GM18520 (cell line): ENCODE results near the gene PTGFRN.
"Not testable (repeated sequence)": the region's sequence is repeated elsewhere in the genome, so short reads cannot be mapped to it uniquely, and the experiment has no call there.

Experiments used
- ATAC-seq: cut with Tn5 transposase; IDR thresholded peaks from one replicate; pipeline ENCODE4 v1.9.1; 2021; ENCODE audit not compliant: unreplicated experiment

PTGFRN gene

DNA sequence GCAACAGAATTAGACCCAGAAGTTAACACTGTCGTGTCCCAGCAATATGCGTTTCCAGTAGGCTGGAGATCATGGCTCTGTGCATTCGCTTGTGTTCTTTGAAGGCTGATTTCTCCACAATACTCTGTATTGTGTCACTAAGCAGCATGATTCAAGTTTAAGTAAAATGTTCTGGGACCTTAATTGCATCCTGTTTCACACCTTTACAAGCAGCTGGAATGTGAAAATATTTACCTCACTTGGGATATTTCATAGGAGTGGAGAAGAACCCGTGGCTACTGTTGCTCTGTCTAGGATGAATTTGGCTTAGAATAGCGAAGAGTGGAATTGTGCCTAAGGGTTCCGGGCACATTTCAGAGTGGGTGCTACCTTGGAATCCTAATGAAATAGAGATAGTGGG is 6.3 kb downstream of the PTGFRN start:
- ATAC-seq = no peak

DNA sequence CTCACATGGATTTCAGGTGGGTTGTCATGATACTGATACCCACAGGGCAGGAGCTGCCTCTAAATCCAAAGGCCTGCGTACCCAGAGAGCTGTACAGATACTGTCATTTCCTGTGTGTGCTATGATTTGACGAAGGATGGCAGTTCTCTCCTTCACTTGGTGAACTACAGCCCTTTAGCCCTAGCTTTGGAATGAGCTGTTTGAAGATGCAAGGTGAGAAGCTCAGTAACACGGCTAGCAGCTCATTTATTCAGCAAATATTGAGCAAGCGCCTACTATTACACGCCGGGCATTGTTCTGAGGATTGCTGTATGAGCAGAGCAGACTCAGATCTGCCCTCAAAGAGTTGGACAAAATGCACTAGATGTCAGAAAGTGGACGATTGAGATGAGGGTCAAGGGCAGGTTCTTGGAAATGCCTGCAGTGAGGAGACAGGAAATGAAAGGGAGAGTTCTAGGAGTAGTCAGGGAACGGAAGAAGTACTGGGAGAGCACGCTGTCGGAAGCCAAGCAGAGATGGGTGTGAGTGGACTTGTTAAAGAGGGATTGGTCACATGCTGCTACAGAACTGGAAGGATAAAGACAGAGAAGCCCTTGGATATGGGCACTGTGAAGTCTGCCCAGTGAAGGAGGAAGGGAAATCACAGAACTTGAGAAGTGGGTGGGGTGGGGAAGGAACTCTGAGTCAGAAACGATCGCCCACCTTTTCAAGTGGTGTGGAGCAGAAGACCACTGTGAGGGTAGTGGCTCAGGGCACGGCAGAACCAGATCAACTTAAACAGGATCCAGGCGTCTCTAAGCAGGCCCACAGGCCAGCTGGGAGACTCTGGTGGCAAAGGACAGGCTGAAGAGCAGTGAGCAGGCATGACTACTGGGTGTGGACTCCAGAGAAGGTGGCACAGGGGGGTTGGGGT is 7.1 kb downstream of the PTGFRN start:
- no peak for ATAC-seq

DNA sequence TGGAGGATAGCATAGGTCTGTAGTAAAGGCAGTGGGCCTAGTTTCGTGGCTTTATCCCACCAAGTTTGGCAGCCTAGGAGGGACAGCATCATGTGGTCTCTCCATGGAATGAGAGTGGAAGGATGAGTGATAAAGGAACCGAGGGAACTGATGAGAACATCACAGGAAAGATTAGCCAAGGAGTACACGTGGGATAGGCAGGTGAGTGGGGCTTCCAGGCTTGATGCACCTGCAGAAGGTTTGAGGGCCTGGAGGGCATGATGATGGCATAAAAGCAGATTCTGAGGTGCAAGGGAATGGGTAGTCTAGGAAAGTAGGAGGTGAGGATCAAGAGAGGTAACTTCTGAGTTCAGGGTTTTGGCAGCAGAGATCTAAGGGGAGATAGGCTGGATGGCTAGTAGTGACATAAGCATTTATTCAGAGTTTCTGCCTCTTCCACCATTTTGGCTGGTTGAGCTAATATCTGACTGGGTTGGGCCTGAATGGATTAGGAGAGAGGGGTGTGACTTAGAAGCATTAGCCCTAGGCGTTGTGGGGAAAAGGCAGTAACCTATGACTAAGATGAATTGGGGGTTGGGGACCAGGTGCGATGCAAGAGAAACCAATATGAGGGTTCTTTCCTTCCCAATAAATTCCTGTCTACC is 9.1 kb downstream of the PTGFRN start:
- ATAC-seq = no peak

DNA sequence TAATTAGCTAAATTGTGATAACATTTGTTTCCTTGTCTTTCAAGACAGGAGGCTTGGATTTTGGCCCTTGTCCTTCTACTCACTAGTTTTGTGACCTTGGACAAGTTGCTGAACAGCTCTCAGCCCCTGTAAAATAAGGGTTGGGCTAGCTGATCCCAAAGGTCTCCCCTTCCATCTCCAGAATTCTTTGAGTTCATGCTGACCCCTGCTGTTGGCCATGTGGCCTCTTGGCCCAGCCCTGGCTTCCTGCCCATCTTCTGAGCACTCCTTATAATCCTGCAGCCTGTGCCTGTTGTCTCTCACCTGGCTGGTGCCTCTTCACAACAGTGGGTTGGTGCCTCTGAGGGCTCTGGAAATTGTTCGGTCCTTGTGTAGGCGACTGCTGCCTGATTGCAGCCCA is 10.1 kb downstream of the PTGFRN start:
- no peak for ATAC-seq

DNA sequence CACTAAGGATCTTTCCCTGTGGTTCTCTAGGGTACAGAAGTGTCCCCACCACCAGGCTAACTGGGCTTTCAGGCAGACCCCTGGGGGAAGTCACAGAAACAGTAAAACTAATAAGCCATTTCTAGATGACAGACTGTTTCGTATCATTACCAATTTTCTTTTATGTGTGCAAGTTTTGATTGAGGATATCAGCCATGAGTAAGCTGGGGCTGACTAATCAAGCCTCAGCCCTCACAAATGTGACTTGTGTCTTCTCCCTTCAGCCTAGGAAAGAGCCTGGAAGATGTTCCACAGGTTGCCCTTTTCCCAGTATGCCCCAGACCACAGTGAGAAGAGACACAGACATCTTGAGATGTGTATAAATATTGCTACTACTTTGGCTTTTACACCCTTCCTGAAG is 10.5 kb downstream of the PTGFRN start:
- ATAC-seq = no peak

DNA sequence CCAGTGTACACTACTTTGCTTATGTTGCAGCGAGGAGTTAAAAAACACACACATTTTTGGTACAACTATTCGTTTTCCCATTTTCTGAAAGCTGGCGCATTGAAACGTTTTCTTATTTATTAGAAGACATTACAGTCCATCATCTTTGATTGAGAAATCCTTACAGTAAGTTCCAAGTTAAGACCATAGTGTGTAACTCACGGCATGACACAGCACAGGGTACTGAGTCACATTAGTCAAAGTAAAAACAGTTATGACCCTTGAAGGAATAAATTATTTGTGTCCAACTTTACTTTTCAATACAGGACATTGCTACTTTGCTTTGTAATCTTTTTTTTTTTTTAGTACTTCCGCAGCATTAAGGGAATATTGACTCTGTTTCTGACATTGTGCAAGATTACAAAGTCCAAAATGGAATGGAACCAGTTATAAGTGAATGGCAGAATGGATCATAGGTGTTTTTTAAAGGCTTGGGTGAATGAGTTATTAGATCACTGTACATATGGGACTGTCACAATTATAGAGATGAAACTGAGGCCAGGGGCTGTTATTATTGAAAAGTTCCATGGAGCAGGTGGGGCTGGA is 11.7 kb downstream of the PTGFRN start:
- ATAC-seq = no peak

DNA sequence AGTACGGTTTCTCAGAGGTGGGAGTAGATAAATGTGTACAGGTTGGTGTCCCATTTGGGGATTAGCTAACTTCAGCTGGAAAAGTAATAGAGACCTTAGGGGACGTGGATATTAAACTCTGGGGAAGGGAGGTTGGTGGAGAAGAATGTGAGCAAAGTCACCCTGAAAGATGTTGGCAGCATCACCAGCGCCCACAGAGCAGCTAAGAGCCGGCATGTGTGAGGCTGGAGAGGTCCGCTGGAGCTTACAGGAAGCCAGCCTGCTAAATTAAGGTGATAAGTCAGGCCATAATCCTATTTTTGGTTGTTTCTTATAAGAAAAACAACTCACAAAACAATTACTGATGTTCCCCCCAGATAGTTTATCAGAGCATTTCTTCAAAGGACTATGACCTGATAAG is 12.2 kb downstream of the PTGFRN start:
- ATAC-seq = no peak

DNA sequence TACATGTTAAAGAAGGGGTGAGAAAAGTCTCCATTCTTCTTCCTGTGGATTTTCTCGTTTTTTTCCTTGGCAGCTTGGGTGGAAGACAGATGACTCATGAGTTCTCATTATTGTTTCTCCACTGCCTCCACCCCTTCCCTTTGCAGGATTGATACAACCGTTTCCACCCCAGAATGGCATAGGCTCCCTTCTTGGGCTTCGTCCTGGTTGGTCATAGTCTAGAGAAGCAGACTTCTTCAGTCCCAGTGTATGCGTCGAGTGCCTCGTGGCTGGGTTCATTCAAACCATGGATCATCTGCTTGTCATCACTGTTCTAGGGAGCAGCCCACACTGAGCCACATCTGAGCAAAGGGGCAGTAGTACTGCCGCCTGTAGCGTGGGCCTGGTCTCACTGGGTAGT is 13.7 kb downstream of the PTGFRN start:
- ATAC-seq = no peak

DNA sequence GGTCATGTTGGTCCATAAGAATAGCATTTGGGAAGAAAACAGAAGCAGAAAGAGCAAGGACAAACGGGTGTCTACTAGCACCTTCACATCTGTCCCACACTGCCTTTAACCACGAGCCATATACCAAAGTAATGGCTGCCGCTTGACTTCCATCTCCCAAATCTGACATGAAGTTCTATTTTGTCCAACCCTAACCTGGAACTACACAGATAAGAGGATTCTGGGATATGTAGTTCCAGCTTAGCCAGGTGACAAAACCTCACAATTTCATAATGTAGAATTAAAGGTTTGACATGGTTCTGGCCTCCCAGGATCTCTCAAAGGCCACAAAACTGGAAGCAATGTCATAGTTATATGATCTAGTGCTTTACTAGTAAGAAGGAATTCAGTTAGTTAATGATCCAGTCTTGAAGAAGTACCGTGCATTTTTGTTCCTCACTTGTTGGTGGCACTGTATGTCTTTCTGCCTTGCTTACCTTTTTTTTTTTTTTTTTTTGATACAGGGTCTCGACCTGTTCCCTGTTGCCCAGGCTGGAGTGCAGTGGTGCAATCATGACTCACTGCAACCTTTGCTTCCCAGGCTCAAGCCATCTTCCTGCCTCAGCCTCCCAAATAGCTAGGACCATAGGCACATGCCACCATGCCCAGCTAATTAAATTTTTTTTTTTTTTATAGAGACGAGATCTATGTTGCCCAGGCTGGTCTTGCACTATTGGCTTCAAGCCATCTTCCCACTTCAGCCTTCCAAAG is 17.5 kb downstream of the PTGFRN start:
- no peak for ATAC-seq

DNA sequence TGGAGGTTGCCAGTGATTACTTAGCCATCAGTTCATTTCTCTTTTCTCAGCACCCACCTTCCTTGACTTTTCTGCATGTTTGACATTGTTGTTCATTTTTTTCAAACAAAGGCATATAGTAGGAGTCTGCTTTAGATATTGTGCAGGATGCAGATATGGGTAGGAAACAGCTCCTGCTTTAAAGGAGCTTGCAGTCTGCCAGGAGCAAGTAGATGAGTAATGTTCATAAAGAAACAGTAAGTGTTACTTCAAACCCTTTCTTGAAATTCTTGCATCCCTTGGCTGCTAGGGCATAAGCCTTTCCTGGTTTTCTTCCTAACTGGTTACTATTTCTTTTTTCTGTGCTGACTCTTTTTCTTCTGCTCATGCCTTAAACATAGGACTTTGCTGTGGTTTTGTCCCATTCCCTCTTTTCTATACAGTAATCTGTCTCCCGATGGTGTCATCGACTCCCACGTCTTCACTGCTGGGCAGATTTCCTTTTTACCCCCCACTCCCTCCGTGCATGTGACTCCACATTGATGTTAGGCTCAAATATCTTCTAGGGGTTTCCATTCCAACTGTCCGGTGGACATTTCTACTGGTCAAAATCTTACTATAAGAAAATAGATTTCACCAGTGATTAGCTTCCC is 20.4 kb downstream of the PTGFRN start:
- ATAC-seq = no peak

DNA sequence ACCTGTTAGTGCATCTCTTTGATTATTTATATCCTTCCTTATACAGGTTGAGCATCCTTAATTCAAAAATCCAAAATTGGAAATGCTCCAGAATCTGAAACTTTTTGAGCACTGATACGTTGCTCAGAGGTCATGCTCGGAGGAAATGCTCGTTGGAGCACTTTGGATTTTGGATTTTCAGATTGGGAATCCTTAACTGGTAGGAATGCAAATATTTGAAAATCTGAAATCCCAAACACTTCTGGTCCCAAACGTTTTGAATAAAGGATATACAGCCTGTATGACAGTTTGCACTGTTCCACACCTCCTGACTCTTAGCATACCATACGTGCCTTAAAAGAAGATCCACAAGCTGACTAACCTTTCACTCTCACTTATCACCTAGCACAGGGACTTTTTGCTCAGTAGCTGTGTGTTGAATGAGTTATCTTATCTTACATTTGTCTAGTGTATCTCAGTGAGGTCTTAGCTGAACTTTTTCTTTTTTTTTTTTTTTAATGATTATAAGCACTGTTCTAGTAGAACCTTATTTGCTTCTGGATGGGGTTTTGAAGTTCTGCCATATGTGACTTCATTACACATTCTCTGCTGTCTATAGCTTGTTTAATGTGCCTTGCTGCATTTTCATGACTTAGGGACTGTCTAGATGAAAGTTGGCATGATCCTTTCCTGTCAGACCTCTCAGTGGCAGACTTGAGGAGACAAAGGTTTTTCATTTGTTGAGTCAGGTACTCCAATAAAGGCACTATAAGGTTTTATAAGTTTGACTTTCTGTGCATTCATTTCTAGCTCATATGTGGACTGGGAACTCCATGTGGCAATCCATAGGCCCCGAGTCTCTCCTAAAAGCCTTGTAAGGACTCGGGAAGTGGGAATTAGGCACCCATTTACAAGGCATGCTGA is 21.6 kb downstream of the PTGFRN start:
- peak; percentile 56 for ATAC-seq

DNA sequence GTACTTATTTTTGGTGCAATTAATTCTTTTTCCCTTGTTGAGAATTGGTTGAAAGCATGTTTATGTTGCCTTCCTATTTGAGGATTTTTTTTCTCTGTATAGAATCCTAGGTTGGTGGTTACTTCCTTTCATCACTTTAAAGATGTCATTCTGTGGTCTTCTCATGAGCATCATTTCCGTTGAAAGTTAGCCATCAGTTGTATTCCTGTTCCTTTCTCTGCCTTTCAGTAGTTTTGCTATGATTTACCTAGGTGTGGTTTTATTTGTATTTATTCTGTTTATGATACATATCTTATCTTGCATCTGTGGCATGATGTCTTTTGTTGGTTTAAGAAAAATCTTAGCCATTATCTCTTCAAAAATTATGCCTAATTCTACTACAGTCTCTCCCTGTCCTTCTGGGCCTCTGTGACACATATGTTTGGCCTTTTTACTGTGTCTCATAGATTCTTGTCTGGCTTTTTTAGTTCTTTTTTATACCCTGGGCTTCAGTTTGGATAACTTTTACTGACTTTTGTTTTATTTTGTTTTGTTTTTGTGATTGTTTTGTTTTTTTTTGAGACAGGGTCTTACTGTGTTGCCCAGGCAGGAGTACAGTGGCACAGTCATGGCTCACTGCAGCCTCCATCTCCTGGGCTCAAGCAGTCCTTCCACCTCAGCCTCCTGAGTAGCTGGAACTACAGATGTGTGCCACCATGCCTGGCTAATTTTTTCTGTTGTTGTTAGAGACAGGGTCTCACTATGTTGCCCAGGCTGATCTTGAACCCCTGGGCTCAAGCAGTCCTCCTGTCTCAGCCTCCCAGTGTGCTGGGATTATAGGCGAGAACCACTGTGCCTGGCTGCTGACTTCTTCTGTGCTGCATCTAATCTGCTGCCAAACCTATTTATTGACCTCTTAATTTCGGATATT is 24.1 kb downstream of the PTGFRN start:
- no peak for ATAC-seq

DNA sequence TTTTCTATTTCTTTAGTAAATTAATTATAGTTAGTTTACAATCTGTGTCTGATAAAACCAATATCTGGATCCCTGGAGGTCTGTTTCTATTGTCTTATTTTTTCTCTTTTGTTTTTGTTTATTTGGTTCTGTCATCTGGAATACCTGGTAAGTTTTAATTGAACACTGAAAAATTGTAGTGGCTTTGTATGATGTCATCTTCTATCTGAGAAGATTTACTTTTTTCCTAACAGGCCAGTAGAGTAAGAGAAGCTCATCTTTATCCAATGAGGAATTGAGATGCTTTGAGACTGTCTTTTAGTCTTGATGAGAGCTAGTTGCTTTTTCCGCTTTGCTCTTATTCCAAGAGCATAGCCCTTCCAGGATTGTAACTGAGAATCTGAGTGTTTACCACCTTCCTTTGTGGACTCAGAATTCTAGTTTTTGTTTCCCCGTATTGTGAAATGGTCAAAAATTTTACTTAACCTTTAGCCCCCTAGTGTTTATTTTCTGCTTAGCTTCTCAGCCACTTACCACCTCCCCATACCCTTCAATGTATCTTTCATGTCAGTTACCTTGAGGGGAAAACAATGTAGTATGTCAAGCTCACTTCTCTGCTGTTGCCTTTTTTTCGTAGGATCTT is 25.0 kb downstream of the PTGFRN start:
- no peak for ATAC-seq

DNA sequence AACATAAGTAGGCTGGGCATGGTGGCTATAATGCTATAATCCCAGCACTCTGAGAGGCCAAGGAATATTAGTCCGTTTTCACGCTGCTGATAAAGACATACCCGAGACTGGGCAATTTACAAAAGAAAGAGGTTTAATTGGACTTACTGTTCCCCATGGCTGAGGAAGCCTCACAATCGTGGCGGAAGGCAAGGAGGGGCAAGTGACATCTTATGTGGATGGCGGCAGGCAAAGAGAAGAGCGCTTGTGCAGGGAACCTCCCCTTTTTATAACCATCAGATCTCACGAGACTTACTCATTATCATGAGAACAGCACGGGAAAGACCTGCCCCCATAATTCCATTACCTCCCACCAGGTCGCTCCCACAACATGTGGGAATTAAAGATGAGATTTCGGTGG is 28.5 kb downstream of the PTGFRN start:
- ATAC-seq = no peak

DNA sequence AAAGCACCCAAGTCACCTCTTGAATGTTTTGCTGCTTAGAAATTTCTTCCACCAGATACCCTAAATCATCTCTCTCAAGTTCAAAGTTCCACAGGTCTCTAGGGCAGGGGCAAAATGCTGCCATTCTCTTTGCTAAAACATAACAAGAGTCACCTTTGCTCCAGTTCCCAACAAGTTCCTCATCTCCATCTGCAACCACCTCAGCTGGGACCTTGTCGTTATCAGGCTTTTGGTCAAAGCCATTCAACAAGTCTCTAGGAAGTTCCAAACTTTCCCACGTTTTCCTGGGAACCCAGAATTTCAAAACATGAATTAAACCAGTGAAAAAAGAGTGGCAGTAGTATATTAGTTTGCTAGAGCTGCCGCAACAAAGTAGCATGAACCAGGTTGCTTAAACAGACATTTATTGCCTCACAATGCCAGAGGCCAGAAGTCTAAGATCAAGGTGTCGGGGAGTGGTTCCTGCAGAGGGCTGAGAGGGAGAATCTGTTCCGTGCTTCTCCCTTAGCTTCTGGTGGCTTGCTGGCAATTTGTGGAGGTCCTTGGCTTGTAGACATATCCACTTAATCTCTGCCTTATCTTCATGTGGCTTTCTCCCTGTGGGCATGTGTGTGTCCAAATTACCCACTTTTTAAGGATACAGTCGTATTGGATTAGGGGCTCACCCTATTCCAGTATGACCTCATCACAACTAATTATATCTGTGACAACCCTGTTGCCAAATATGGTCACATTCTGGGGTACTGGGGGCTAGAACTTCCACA is 30.2 kb downstream of the PTGFRN start:
- not testable (repeated sequence) for ATAC-seq

DNA sequence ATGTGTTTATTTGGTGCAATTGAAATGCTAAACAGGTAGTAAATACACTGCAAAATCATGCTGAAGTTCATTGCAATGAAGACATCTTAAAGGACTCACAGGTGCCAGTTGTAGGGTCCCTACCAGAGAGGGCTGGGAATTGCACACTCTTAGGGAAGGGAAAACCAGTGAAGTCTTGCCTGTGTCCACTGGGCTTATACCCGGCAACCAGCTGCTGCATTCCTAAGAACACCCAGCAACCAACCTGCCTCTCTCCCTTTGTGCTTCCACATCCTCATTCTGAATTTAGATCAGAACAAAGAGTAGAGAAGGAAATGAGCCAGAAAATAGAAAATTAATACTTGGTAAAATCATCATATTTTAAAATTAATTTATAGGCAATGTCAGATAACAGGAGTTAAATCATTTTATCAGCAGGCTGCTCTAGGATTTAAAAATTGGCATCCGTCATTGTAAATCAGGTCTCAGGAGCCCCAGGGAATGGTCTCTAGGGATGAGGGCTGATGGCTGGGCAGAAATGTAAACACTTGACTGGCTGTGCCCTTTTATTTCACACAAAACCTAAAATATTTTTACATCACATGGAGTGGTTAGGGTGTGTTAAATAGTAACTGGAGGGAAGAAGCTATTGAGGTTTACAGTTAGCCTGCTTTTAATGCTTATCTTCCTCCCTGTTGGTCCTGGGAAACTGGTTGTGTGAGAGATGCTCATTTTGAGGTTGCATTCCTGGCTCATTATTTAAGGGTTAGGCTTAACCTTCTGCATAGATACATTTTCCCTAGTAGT is 31.3 kb downstream of the PTGFRN start:
- no peak for ATAC-seq

DNA sequence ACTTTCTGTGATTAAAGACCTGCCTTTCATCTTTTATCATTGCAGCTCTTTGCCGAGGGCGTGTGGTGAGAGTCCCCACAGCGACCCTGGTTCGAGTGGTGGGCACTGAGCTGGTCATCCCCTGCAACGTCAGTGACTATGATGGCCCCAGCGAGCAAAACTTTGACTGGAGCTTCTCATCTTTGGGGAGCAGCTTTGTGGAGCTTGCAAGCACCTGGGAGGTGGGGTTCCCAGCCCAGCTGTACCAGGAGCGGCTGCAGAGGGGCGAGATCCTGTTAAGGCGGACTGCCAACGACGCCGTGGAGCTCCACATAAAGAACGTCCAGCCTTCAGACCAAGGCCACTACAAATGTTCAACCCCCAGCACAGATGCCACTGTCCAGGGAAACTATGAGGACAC is 32.0 kb downstream of the PTGFRN start:
- ATAC-seq = no peak
